Progenitor cell of endocrine pancreas (in vitro differentiated cells): Measurements from ENCODE around the gene DLGAP3. TPM values are rescaled to one million over a fixed set of nuclear protein-coding genes. Genes with fewer than 3 reads are reported as not detected.

Source experiments
- DNase-seq: peaks from one replicate; pipeline ENCODE4 v3.0.0; 2021; ENCODE audit warnings: low spot score; ENCODE audit not compliant: unreplicated experiment
- H3K27ac Mint-ChIP-seq: 2 replicates; pipeline ENCODE4 v1.8.0; 2021; ENCODE audit warnings: mild to moderate bottlenecking, moderate library complexity, mixed read lengths
- H3K27me3 Mint-ChIP-seq: 2 replicates; pipeline ENCODE4 v1.8.0; 2021; ENCODE audit warnings: mixed read lengths
- H3K36me3 Mint-ChIP-seq: 2 replicates; pipeline ENCODE4 v1.8.0; 2022; ENCODE audit warnings: mixed read lengths; ENCODE audit not compliant: insufficient read depth
- H3K4me1 Mint-ChIP-seq: 2 replicates; pipeline ENCODE4 v1.8.0; 2021; ENCODE audit warnings: low read depth, mixed read lengths
- H3K4me3 Mint-ChIP-seq: 2 replicates; pipeline ENCODE4 v1.8.0; 2021; ENCODE audit warnings: low read depth, mild to moderate bottlenecking, moderate library complexity, mixed read lengths
- H3K9me3 Mint-ChIP-seq: 2 replicates; pipeline ENCODE4 v1.8.0; 2021; ENCODE audit warnings: low read depth, mixed read lengths
- total RNA-seq: library from RNA; stranded (reverse); gene quantifications from 2 replicates; pipeline ENCODE4 v1.2.1, GENCODE V29; 2021
- TF ChIP-seq, protein P1 (sequence below): fragments of 200-600 bp; sonication (generic); IDR thresholded peaks from one replicate; pipeline ENCODE4 v1.5.0; 2021; ENCODE audit warnings: antibody characterized with exemption, mild to moderate bottlenecking; ENCODE audit not compliant: unreplicated experiment

DLGAP3 gene
- total RNA-seq, 1 donor from 2014 or later, result 1.3 TPM

- Mint-ChIP-seq H3K4me3 (no peak overlapping the region), H3K27me3 (peaks cover 37% of the 10 kb centered on the region), H3K4me1 (no peaks in the 10 kb centered on the region), H3K27ac (no peak overlapping the region), H3K36me3 (no peaks in the 10 kb centered on the region), H3K9me3 (no peaks in the 10 kb centered on the region)
- TF ChIP-seq, protein P1, sequence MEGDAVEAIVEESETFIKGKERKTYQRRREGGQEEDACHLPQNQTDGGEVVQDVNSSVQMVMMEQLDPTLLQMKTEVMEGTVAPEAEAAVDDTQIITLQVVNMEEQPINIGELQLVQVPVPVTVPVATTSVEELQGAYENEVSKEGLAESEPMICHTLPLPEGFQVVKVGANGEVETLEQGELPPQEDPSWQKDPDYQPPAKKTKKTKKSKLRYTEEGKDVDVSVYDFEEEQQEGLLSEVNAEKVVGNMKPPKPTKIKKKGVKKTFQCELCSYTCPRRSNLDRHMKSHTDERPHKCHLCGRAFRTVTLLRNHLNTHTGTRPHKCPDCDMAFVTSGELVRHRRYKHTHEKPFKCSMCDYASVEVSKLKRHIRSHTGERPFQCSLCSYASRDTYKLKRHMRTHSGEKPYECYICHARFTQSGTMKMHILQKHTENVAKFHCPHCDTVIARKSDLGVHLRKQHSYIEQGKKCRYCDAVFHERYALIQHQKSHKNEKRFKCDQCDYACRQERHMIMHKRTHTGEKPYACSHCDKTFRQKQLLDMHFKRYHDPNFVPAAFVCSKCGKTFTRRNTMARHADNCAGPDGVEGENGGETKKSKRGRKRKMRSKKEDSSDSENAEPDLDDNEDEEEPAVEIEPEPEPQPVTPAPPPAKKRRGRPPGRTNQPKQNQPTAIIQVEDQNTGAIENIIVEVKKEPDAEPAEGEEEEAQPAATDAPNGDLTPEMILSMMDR, result no peak
- DNase-seq, result no peak
These were observed 13.3 kb downstream of the DLGAP3 start for GRCh38 chr1:34916104-34916503.

DNA sequence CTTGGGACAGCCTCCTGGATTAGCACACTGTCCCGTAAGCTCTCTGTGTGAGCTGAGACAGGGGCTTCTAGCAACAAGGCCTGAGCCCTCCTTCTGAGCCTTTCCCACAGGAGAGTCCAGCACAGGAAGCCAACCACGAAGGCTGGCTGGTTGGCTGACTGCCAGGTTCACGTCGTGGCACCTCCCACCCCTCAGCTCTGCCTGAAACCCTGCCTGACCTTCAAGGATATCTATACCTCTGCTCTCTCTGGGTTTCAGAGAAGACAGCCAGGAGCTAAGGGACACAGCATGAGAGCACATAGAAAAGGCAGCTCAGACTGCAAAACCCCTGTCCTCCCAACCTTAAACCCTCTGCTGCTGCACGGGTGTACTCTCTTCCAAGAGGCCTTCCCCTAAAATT is 13.9 kb downstream of the DLGAP3 start:
- no peak for DNase-seq
- Mint-ChIP-seq H3K9me3 (no peaks in the 10 kb centered on the region), H3K4me3 (no peak overlapping the region), H3K4me1 (no peaks in the 10 kb centered on the region), H3K36me3 (no peaks in the 10 kb centered on the region), H3K27ac (no peak overlapping the region), H3K27me3 (peaks cover 36% of the 10 kb centered on the region)
- TF ChIP-seq, protein P1, result no peak

DNA sequence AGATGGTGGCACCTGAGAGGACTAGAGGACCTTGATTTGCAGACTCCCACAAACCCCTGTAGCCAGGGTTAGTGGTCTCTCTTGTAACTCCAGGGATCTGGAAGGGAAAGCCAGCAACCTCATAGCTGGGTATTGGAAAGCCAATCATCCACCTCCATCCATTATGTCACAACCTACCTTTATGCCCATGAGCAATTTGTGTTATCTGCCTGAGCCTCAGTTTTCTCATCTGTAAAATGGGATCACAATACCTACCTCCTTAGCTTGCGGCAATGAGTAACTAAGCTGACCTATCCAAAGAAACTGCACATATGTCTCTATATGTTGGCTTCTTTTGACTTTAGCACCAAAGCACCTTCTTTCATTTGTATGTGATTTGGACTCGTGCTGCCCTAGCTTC is 14.5 kb downstream of the DLGAP3 start:
- Mint-ChIP-seq H3K4me3 (no peak overlapping the region), H3K27me3 (peaks cover 36% of the 10 kb centered on the region), H3K36me3 (no peaks in the 10 kb centered on the region), H3K9me3 (no peaks in the 10 kb centered on the region), H3K27ac (no peak overlapping the region), H3K4me1 (no peaks in the 10 kb centered on the region)
- TF ChIP-seq, protein P1, result no peak
- DNase-seq, result no peak

GRCh38 chr1:34911465-34911864 is 18.0 kb downstream of the DLGAP3 start:
- no peaks in the 10 kb centered on the region for H3K4me1 Mint-ChIP-seq
- no peaks in the 10 kb centered on the region for H3K36me3 Mint-ChIP-seq
- no peak overlapping the region for H3K4me3 Mint-ChIP-seq
- TF ChIP-seq, protein P1, result no peak
- no peak overlapping the region for H3K27ac Mint-ChIP-seq
- peaks cover 45% of the 10 kb centered on the region for H3K27me3 Mint-ChIP-seq
- H3K9me3 Mint-ChIP-seq, result no peaks in the 10 kb centered on the region
- no peak for DNase-seq

DNA sequence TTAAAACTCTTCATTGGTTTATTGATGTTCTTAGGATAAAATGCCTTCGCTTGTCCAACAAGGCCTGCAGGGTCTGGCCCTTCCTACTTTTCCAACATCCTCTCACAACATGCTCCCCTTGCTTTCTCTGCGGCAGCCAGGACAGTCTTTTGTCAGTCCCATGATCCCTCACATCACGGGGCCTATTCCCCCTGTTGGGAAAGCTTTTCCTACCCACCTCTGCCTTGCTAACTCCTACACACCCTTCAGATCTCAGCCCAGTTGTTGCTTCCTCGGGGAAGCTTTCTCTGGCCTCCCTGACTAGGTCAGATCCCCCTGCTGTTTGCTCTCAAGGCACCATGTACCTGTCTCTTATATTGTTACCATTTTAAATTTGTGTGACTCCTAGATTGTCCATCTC is 19.0 kb downstream of the DLGAP3 start:
- Mint-ChIP-seq H3K27me3 (peaks cover 45% of the 10 kb centered on the region), H3K27ac (no peak overlapping the region), H3K36me3 (no peaks in the 10 kb centered on the region), H3K4me3 (no peak overlapping the region), H3K9me3 (no peaks in the 10 kb centered on the region), H3K4me1 (no peaks in the 10 kb centered on the region)
- TF ChIP-seq, protein P1, result no peak
- no peak for DNase-seq
